ENCODE measurements around the gene TMEM89. TPM values are rescaled to one million over a fixed set of nuclear protein-coding genes. Genes with fewer than 3 reads are reported as not detected.

TMEM89 gene
- total and polyA plus RNA-seq, 2 of the 13 experiments (the other 11 are each of a cell fraction or from before 2014, with no cell fraction given): 0.31 to 0.59 TPM

DNA sequence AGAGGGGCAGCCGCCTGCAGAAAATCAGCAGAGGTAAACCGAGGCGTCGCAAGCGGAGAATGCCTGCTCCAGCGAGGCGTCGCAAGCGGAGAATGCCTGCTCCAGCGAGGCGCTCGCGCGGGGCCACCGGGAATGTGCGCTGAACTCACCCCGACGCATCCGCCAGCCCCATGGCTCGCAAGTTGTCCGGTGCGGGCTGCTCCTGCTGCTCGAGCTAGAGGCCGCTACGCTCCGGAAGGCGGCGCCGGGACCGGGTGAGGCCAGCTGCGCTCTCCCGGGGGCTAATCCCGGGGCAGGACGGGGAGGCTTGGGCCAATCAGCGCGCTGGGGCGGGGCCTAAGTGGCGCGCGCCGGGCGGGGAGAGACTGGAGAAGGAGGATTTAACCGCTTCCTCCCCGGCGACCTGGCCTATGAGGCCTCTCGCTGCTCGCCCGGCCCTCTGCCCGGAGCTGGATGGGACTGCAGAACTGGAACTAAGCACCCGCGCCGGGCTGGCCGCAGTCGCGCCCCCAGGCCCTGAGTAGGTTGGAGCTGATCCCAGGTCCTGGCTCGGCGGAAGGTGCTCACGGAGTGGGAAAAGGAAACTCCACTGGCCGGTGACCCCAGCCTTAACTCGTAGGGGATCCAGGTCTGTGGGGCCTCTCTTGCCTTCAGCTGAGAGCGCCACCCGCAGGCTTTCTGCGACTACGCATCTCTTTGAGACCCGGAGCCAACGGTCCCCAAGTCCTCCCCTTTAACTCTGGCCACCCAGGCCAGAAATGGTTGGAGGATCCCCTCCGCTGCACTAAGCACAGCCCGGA, 13.9 kb upstream of the TMEM89 start, which contains the start of gene SLC26A6 (continued):
- TF ChIP-seq PCBP1 (IDR thresholded peaks at IDR 0.05; ENCODE audit: borderline replicate concordance, low read depth, low read length) (no peak; the same call in 1 of the 2 replicates), ZSCAN25 (CRISPR knock-in tag; IDR thresholded peaks at IDR 0.05) (peak; percentile 56; the same call in 1 of the 2 replicates), KAT2B (IDR thresholded peaks at IDR 0.05; ENCODE audit: borderline replicate concordance, low read depth, low read length) (no peak), ZNF121 (CRISPR knock-in tag; IDR thresholded peaks at IDR 0.05) (no peak), MEIS2 (CRISPR knock-in tag; IDR thresholded peaks at IDR 0.05) (no peak), RFXANK (CRISPR knock-in tag; IDR thresholded peaks at IDR 0.05) (no peak), ZFAT (CRISPR knock-in tag; conservative IDR thresholded peaks at IDR 0.05) (0 out of 2 replicates have a peak, but pooled peaks have one; percentile 25), NFKBIZ (CRISPR knock-in tag; IDR thresholded peaks at IDR 0.05) (0 out of 2 replicates have a peak, but pooled peaks have one; percentile 29), HNRNPH1 (optimal IDR thresholded peaks at IDR 0.05; ENCODE audit: low read depth, low read length) (no peak), ZMYM3 (CRISPR knock-in tag; IDR thresholded peaks at IDR 0.05) (peak; percentile 84), TFE3 (CRISPR knock-in tag; IDR thresholded peaks at IDR 0.05) (peak; percentile 50; the same call in 1 of the 2 replicates), TAF15 (IDR thresholded peaks at IDR 0.05; ENCODE audit: low read depth, low read length, poor library complexity, severe bottlenecking) (peak; percentile 50), TRIM24 (CRISPR knock-in tag; IDR thresholded peaks at IDR 0.05) (no peak), PAX8 (CRISPR knock-in tag; IDR thresholded peaks at IDR 0.05; ENCODE audit: borderline replicate concordance) (no peak; the same call in 1 of the 2 replicates), NR2C2 (CRISPR knock-in tag; IDR thresholded peaks at IDR 0.05; ENCODE audit: borderline replicate concordance) (no peak), NR2F6 (IDR thresholded peaks at IDR 0.05) (no peak), NR2F6 (CRISPR knock-in tag; IDR thresholded peaks at IDR 0.05) (no peak; the same call in 1 of the 2 replicates), ZC3H4 (CRISPR knock-in tag; IDR thresholded peaks at IDR 0.05; ENCODE audit: borderline replicate concordance) (no peak), ETV6 (CRISPR knock-in tag; conservative IDR thresholded peaks at IDR 0.05) (no peak), MAFF (IDR thresholded peaks at IDR 0.05; ENCODE audit: low read depth, low read length) (no peak), RERE (CRISPR knock-in tag; IDR thresholded peaks at IDR 0.05; ENCODE audit: low read depth) (no peak)
